ENCODE results near the gene NARS2.

DNA sequence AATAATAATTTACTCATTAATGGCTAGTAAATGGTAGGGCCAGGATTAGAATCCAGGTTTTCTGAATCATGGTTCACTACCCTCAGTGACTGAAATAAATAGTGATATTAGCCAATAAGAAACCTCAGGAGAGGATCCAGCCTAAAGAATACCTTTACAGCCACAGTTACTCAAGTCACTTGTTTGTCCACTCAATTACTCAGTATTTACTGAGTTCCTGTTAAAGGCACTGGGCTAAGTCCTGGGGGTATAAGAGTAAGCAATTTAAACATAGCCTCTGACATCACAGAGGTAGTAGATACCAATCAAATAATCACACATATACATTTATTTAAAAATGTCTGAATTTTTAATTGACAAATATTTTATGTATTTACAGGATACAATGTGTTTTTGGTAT lies 100.2 kb downstream of the NARS2 start:
- TF ChIP-seq, protein P1, sequence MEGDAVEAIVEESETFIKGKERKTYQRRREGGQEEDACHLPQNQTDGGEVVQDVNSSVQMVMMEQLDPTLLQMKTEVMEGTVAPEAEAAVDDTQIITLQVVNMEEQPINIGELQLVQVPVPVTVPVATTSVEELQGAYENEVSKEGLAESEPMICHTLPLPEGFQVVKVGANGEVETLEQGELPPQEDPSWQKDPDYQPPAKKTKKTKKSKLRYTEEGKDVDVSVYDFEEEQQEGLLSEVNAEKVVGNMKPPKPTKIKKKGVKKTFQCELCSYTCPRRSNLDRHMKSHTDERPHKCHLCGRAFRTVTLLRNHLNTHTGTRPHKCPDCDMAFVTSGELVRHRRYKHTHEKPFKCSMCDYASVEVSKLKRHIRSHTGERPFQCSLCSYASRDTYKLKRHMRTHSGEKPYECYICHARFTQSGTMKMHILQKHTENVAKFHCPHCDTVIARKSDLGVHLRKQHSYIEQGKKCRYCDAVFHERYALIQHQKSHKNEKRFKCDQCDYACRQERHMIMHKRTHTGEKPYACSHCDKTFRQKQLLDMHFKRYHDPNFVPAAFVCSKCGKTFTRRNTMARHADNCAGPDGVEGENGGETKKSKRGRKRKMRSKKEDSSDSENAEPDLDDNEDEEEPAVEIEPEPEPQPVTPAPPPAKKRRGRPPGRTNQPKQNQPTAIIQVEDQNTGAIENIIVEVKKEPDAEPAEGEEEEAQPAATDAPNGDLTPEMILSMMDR (IDR thresholded peaks at IDR 0.05), result no peak
- TF ChIP-seq POLR2AphosphoS5 (IDR thresholded peaks at IDR 0.05) (no peak), EP300 (IDR thresholded peaks at IDR 0.05; ENCODE audit: low read depth) (no peak)

Data from transverse colon (tissue), 4 donors.